ENCODE data around the gene PALLD. TPM values are rescaled to one million over a fixed set of nuclear protein-coding genes. Genes with fewer than 3 reads are reported as not detected.

Gene PALLD
- total and polyA plus RNA-seq, 2 of the 8 experiments (the other 6 are each of a cell fraction or from before 2014, with no cell fraction given), result 10.5 to 25.0 TPM

DNA sequence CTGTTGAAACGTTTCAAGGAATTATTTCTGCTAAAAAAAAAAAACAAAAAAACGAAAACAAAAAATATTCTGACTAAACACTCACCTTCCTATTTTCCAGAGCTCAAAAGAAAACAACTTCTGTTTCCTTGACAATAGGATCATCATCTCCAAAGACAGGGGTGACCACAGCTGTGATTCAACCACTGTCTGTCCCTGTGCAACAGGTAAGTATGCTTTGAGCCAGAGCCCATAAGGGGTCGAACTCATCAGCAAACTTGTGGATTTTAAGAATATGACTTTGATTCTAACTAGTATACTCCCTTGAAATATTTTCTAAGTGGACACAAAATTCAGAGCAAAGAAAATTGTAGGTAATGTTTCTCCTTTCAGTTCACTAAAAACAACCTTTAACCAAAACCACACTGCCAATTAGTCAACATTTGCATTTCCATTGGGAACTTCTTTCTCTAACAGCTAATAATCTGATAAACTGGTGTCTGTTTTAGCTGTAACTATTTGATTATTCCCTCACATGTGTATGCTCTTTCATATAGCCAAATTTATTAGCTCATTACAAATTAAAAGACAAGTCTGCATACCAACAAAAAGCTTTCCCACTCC is 186.1 kb downstream of the PALLD start:
- Histone ChIP-seq H4K91ac (replicated peaks; ENCODE audit: insufficient read length, low read length) (no peak overlapping the region), H3K14ac (ENCODE audit: insufficient read length) (no peak overlapping the region), H3K4me3 (ENCODE audit: extremely low read depth in 1 of 4, insufficient read depth in 2 of 4, low read depth in 3 of 4, low read length in 4 of 4) (no peak overlapping the region), H2BK15ac (ENCODE audit: low read length) (no peak overlapping the region), H2AK5ac (ENCODE audit: low read depth, low read length) (no peak overlapping the region), H4K20me1 (replicated peaks in 1 of 2; ENCODE audit: control insufficient read depth in 1 of 2, insufficient read depth in 2 of 2, low read length in 2 of 2) (peaks cover 0 to 4% of the 10 kb centered on the region in 2 experiments), H3K79me1 (ENCODE audit: low read depth, low read length) (no peaks in the 10 kb centered on the region; the same call in 1 of the 2 replicates), H3K36me3 (ENCODE audit: control insufficient read depth in 2 of 4, insufficient read depth in 4 of 4, low read length in 3 of 4) (no peaks in the 10 kb centered on the region; a peak in 1 of 8 replicates), H3K4me1 (replicated peaks in 1 of 4; ENCODE audit: control insufficient read depth in 3 of 4, insufficient read depth in 4 of 4, low read length in 3 of 4) (no peaks in the 10 kb centered on the region; a peak in 1 of 7 replicates), H2BK120ac (replicated peaks; ENCODE audit: low read depth, low read length) (no peak overlapping the region), H3K27ac (ENCODE audit: low read depth, low read length) (no peak overlapping the region), H2BK5ac (ENCODE audit: low read depth, low read length) (no peak overlapping the region), H3K23me2 (ENCODE audit: low read depth, low read length) (peaks cover 9% of the 10 kb centered on the region; the same call in 1 of the 2 replicates), H3K4ac (replicated peaks; ENCODE audit: insufficient read length, low read depth, low read length) (no peak overlapping the region), H2BK12ac (ENCODE audit: low read depth, low read length) (no peak overlapping the region), H2AFZ (ENCODE audit: low read length) (no peak overlapping the region), H3K23ac (ENCODE audit: insufficient read length) (no peak overlapping the region), H3K79me2 (ENCODE audit: control insufficient read depth in 1 of 2, insufficient read depth in 2 of 2, low read length in 2 of 2) (no peaks in the 10 kb centered on the region), H3K18ac (ENCODE audit: extremely low read depth, low read length) (no peak overlapping the region), H3K9me3 (ENCODE audit: insufficient read depth in 2 of 2, low read depth in 1 of 2, low read length in 1 of 2) (no peaks in the 10 kb centered on the region), H3K9ac (replicated peaks in 1 of 4; ENCODE audit: extremely low read depth in 1 of 4, low read depth in 3 of 4, low read length in 3 of 4) (no peak overlapping the region), H3K56ac (replicated peaks; ENCODE audit: insufficient read length, low read depth, low read length) (no peak overlapping the region), H3K27me3 (replicated peaks in 1 of 4; ENCODE audit: control insufficient read depth in 3 of 4, extremely low read depth in 1 of 4, insufficient read depth in 3 of 4, low read length in 3 of 4) (no peaks in the 10 kb centered on the region), H4K8ac (ENCODE audit: extremely low read depth, insufficient read depth, low read length) (no peak overlapping the region), H4K5ac (ENCODE audit: insufficient read length, low read depth, low read length) (no peak overlapping the region), H2BK20ac (ENCODE audit: low read length) (no peak overlapping the region), H3K4me2 (ENCODE audit: insufficient read depth in 1 of 2, low read depth in 2 of 2, low read length in 2 of 2) (no peak overlapping the region)
- DNase-seq (ENCODE audit: low read depth in 1 of 2, low spot score in 2 of 2) (no peak), FAIRE-seq (no peak)
- CTCF ChIA-PET (ENCODE audit: partially characterized antibody), result interaction anchor here (0.6 to 1.2 kb wide), 4 partner anchors 11 to 97 kb away, joined by 3 to 6 read pairs (median 3); no protein-coding TSS in a partner anchor
- WGBS, 2 experiments (ENCODE audit: extremely low coverage in 1 of 2, insufficient coverage in 1 of 2, insufficient read length in 1 of 2, insufficient replicate concordance in 2 of 2, low coverage in 1 of 2, low lambda C conversion rate in 2 of 2, missing lambda C conversion rate in 1 of 2), result 75% methylated on average over 3 of the region's 3 CpGs; no CpG with 5 or more reads in 1 of the 2 experiments
- POLR2A ChIA-PET (ENCODE audit: partially characterized antibody), result no interaction called here
- TF ChIP-seq NANOG (IDR thresholded peaks at IDR 0.05; ENCODE audit: insufficient read depth, low read depth, low read length, poor library complexity, severe bottlenecking) (no peak), RXRA (IDR thresholded peaks at IDR 0.05; ENCODE audit: insufficient read depth, low read depth, low read length) (no peak), SUZ12 (IDR thresholded peaks at IDR 0.05; ENCODE audit: low read length) (no peak), POU5F1 (IDR thresholded peaks at IDR 0.05; ENCODE audit: low read depth, low read length) (no peak), SP2 (IDR thresholded peaks at IDR 0.05; ENCODE audit: low read length) (no peak), BACH1 (IDR thresholded peaks at IDR 0.05; ENCODE audit: low read length) (no peak)
- TF ChIP-seq, protein P1, sequence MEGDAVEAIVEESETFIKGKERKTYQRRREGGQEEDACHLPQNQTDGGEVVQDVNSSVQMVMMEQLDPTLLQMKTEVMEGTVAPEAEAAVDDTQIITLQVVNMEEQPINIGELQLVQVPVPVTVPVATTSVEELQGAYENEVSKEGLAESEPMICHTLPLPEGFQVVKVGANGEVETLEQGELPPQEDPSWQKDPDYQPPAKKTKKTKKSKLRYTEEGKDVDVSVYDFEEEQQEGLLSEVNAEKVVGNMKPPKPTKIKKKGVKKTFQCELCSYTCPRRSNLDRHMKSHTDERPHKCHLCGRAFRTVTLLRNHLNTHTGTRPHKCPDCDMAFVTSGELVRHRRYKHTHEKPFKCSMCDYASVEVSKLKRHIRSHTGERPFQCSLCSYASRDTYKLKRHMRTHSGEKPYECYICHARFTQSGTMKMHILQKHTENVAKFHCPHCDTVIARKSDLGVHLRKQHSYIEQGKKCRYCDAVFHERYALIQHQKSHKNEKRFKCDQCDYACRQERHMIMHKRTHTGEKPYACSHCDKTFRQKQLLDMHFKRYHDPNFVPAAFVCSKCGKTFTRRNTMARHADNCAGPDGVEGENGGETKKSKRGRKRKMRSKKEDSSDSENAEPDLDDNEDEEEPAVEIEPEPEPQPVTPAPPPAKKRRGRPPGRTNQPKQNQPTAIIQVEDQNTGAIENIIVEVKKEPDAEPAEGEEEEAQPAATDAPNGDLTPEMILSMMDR (IDR thresholded peaks at IDR 0.05; ENCODE audit: control extremely low read depth in 1 of 3, insufficient read depth in 1 of 3, low read depth in 1 of 3, low read length in 3 of 3), result no peak

Data from H1 (cell line).